GM19193 (cell line): ENCODE measurements around the gene MMP25.

ENCODE experiments used
- POLR2A ChIP-seq: IDR thresholded peaks from 4 replicates; pipeline ENCODE4 v1.6.1; 2011; ENCODE audit not compliant: insufficient read depth, insufficient read length; ENCODE audit errors: extremely low read depth

Gene MMP25

DNA sequence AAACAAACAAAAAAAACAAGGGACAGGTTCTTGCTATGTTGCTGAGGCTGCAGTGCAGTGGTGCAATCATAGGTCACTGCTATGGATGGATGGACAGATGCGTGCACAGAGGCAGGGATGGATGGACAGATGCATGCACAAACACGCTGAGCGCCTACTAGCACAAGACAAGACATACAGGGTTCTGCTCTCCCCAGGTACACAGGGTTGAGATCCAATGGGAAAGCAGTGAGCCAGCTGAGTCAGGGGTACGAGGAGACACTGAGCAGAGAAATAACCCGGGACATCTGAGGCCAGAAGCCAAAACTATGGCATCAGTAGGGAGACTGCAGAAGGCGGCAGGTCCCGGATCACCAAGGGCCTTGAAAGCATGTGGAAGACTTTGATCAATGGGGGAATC, 25.3 kb downstream of the MMP25 start:
- no peak for TF ChIP-seq POLR2A

GRCh38 chr16:3073448-3073847, 27.1 kb downstream of the MMP25 start:
- TF ChIP-seq POLR2A = no peak

GRCh38 chr16:3074860-3075522, 28.6 kb downstream of the MMP25 start:
- no peak for TF ChIP-seq POLR2A

- no peak for TF ChIP-seq POLR2A
Observed at GRCh38 chr16:3075523-3075915, 29.2 kb downstream of the MMP25 start.

- no peak for TF ChIP-seq POLR2A
Observed at GRCh38 chr16:3076577-3076976, 30.2 kb downstream of the MMP25 start.

- no peak for TF ChIP-seq POLR2A
Observed at GRCh38 chr16:3080024-3080423, 33.7 kb downstream of the MMP25 start.

GRCh38 chr16:3084491-3084890, 38.1 kb downstream of the MMP25 start:
- TF ChIP-seq POLR2A = no peak

GRCh38 chr16:3084969-3085670, 38.8 kb downstream of the MMP25 start:
- TF ChIP-seq POLR2A = no peak

DNA sequence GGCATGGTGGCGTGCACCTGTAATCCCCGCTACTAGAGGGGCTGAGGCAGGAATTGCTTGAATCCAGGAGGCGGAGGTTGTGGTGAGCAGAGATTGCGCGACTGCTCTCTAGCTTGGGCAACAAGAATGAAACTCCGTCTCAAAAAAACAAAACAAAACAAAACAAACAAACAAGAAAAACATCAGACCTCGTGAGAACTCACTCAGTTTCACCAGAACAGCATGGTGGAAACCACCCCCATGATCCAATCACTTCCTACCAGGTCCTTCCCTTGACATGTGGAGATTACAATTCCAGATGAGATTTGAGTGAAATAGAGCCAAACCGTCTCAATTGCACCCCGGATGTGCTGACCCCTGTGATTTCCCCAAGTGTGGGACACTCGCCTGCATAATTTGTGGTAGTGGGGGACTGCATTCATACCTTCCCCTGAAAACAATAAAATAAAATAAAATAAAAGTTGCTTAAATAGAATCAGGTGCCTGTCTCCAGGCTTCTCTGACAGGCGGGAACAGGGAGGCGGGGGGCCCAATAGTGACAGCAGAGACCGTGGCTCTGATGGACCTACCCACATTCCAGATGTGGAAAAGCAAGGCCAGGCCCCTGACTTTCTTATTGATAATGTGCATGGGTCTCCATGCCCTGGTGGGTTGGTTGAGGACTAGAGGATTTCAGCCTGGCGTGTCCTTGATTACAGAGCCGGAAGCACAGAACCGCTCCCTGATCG, 39.7 kb downstream of the MMP25 start:
- no peak for TF ChIP-seq POLR2A

DNA sequence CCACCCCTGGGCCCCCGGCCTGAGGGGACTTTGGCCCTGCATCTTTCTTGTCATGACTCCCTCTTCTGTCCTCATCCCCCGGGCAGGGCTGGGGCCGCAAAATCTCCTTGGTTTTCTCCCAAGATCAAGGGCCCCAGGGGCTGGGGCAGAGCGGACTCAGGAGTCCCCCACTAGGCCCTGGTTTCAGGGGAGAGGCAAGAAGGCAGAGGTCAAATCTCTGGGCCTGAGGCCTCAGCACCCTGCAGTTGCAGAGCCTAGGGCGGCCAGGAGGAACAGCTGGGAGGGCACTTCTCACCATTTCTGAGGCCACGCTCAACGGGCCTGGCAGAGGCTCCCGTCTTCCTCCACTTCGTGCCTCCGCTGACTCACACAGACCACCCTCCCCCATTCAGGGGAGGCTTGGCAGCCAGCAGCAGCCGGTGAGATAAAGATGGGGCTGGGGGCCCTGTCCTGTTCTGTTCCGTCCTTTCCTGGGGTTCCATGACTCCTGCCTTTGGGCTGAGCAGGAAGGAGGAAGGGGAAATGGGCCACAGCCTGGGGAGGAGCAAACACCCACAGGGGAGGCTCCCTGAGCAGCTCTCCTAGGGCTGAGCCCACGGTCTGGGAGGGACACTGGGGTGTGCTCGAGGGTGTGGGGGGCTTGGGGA, 40.4 kb downstream of the MMP25 start:
- TF ChIP-seq POLR2A = no peak

DNA sequence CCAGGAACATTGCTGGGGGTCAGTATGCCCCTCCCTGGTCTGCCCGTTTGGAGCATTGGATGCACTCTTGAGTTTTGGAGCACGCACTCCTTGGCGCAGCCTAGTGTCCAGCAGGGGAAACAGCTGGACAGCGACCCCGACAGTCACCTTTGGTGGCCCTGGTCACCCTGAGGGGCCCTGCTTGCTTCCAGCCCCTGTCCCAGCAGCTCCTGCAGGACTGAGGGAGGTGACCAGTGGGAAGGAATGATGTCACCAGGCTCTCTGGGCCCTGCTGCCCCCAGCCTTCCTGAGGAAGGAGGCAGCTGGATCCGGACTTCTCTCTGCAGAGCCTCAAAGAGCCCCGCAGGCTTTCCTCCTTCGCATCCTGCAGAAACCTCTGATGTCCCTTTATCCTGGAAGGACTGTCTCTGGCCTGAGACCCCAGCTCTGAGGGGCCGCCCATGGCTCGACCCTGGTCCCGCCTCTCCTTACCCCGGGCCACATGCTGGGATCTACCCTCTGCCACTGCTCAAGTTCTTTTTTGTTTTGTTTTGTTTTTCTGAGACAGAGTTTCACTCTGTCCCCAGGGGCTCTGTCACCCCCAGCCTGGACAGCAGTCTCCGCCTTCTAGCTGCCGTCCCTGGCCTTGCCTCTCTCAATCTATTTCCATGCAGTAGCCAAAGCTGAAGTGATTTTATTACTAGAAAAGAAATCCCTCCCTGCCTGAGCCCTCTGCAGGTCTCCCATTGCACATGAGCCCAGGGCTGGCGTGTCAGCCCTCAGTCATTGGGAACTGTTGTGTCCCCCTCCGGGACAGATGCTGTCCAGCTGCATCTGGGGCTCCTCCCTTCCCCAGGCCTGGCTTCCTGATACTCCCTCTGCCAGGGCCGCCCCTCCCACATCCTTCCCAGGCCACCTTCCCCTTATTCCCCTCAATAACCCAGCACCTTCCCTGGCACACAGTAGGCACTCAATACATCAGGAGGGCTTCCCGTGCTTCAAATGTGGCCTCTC, 41.2 kb downstream of the MMP25 start:
- no peak for TF ChIP-seq POLR2A

DNA sequence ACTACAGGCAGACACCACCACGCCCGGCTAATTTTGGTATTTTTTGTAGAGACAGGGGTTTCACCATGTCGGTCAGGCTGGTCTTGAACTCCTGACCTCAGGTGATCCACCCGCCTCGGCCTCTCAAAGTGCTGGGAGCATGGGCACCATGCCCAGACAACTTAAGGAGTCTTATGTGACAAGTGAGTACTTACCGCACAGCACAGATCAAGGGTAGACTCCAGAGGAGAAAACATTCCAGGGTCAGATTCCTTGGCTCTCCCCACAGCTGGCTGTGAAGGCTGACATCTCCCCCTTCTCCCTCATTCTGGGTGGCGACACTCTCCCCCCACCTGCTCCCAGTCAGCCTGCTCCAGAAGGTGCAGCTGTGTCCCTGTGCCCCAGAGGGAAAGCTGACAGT, 42.1 kb downstream of the MMP25 start:
- no peak for TF ChIP-seq POLR2A

DNA sequence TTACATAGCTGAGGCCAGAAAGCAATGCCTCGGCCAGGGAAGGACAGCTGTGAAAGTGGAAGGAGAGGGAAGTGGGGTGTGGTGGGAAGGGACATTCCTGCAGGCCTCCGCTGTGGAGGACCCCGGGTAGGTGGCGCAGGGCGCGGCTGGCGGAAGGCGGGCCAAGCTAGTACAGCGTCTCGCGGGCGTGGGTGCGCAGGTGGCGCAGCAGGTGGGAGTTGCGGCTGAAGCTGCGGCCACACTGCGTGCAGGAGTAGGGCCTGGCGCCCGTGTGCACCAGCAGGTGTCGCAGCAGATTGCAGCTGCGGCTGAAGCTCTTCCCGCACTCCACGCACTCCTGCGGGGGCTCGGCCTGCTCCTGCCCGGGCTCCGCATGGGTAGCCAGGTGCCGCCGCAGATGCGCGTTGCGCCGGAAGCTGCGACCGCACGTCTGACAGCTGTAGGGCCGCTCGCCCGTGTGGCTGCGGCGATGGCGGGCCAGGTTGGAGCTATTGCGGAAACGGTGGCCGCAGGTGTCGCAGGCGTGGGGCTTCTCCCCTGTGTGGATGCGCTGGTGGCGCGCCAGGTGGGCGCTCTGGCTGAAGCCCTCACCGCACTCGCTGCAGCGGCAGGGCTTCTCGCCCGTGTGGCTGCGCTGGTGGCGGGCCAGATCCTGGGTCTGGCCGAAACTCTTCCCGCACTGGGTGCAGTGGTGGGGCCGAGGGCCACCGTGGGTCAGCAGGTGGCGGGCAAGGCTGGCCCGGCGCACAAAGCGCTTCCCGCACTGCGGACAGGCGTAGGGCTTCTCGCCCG, 42.8 kb downstream of the MMP25 start:
- no peak for TF ChIP-seq POLR2A
